Ishikawa (cell line): ENCODE data around the gene PKNOX1.

ENCODE experiments used
- CEBPB ChIP-seq: IDR thresholded peaks from 2 replicates; pipeline ENCODE4 v1.6.1; 2012
- EGR1 ChIP-seq: IDR thresholded peaks from 2 replicates; pipeline ENCODE4 v1.6.1; 2012
- EP300 ChIP-seq: IDR thresholded peaks from 2 replicates; pipeline ENCODE4 v1.6.1; 2012; ENCODE audit warnings: borderline replicate concordance
- FOXM1 ChIP-seq: IDR thresholded peaks from 2 replicates; pipeline ENCODE4 v1.6.1; 2012; ENCODE audit warnings: low read depth, borderline replicate concordance
- TAF1 ChIP-seq: IDR thresholded peaks from 2 replicates; pipeline ENCODE4 v1.6.1; 2012; ENCODE audit warnings: low read depth, mild to moderate bottlenecking
- USF1 ChIP-seq: IDR thresholded peaks from 2 replicates; pipeline ENCODE4 v1.6.1; 2012

DNA sequence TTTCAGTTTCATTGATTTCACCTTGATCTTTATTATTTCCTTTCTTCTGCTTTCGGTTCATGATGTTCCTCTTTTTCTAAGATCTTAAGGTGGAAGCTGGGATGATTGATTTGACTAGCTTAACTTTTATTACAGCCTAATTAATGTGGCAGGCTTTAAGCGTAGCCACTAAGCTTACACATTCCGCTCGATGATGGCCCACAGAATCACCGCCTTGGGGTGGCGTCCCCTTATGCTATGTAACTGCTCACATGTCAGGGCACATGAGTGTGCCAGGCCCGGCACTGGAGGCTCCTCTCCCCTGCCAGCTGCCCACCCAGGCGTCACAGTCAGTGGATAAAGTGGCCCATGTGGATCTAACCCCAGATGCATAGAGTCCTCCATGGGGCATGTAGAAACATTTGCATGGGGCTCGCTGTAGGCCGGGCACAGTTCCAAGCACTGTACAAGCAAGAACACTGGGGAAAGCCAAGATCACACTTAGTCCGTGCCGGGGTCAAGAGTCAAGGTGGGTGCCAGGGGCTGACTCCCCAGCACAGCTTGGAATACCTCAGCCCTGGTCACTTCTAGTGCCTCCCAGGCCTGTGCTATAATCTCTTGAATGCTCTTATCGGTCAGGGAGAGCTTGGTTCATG is 41.7 kb downstream of the PKNOX1 start:
- TF ChIP-seq EGR1 = no peak
- TF ChIP-seq FOXM1 = no peak
- TF ChIP-seq CEBPB = no peak
- no peak for TF ChIP-seq USF1
- no peak for TF ChIP-seq EP300
- no peak for TF ChIP-seq TAF1
